Measurements from ENCODE around the gene ACAD8.
"Not testable (repeated sequence)": the region's sequence is repeated elsewhere in the genome, so short reads cannot be mapped to it uniquely, and the experiment has no call there.

ACAD8 gene

DNA sequence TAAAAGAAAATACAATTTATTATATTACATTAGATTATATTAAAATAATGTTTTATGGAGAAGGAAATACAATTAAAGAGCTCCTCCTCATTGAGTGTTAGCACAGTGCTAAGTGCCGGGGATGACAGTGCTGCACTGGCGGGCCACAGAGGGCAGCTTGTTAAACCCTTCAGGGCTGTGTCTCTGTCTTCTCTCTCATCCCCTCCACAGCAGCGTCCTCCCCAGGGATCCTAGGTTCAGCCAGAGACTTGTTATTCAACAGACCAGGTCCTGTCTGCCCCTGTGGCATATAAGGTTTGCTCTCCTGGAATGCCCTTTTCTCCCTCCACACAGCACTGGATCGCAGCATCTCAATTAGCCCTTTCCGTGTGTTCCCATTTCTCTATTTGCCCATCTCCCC is 14.4 kb upstream of the ACAD8 start:
- in situ Hi-C loops (cut with HindIII; ENCODE audit: low sequenced_read_pairs): no loop called here

DNA sequence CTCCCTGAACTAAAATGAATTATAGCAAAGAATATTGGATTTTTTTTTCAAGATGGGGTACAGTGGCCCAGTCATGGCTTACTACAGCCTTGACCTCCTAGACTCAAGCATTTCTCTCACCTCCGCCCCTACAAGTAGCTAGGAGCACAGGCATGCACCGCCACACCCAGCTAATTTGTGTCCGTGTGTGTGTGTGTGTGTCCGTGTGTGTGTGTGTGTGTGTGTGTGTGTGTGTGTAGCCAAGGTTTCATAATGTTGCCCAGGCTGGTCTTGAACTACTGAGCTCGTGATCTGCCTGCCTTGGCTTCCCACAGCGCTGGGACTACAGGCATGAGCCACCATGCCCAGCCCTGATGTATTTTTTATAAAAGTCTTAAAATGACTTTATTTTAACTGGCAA is 12.8 kb upstream of the ACAD8 start:
- in situ Hi-C loops (cut with HindIII; ENCODE audit: low sequenced_read_pairs): no loop called here

DNA sequence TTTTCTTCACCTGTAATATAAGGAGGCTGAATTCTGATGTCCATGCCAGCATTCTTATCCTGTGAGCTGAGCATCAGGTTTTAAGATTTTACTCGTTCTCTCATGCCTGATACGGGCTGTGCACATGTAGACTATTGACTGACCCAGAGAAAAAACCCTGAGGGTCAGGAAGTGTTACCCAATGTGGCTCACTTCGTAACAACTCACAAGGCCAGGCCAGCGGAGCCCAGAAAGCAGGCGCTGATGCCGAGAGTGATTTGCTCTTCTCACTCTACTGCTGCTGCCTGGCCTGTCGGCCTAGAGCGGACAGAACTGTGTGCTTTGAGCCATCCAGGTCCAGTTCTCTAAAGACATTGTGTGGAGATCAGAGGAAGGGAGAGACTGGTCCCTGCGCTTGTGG is 11.0 kb upstream of the ACAD8 start:
- in situ Hi-C loops (cut with HindIII; ENCODE audit: low sequenced_read_pairs): no loop called here

DNA sequence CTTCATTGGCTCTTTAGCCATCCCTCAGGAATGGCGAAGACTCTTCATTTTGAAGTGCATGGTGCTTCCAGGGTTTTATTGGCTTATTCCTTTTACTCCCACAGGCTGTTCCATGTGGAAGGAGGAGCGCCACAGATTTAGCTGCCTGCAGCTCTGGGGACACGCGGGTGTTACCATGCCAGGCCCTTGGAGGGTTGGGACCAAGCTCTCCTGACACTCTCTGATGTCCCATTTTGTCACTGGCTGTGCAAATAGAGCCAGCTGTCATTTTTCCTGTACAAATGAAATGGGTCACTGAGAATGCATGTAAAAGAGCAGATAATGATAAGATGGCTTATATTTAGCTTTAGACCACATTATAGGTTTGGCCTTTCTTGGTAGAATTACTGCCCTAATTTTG is 9.5 kb upstream of the ACAD8 start:
- in situ Hi-C loops (cut with HindIII; ENCODE audit: low sequenced_read_pairs): no loop called here

DNA sequence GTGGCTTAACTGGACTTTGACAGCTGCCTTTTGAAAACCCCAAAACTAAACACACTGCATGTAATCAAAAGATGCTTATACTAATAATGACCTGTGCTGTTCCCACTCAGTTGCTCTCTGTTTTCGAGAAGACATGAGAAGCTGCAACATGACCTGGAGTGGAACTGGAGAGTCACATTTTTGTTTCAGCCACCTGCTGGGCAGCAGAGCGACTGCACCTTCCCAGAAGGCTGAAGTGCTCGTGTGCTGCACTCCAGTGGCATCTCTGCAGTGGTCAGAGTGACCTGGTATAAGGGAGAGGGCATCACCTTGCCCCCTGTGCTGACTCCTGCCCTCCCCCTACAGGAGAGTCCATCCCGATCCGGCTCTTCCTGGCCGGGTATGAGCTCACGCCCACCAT is 8.8 kb upstream of the ACAD8 start:
- in situ Hi-C loops (cut with HindIII; ENCODE audit: low sequenced_read_pairs): no loop called here

DNA sequence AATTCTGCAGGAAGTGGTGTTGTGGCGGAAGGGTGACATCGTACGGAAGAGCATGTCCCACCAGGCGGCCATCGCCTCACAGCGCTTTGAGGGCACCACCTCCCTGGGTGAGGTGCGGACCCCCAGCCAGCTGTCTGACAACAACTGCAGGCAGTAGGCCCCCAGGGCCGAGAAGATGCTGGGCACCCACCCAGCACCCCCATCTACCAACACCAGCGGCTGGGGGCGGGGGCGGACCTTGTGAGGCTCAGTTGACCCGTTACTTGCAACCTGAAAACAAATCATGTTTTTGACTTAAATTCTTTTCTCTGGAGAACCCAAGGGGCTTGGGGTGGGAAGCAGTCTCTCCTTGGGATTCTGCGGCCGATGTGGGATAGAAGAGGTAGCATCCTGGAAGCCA is 7.9 kb upstream of the ACAD8 start:
- in situ Hi-C loops (cut with HindIII; ENCODE audit: low sequenced_read_pairs): no loop called here

DNA sequence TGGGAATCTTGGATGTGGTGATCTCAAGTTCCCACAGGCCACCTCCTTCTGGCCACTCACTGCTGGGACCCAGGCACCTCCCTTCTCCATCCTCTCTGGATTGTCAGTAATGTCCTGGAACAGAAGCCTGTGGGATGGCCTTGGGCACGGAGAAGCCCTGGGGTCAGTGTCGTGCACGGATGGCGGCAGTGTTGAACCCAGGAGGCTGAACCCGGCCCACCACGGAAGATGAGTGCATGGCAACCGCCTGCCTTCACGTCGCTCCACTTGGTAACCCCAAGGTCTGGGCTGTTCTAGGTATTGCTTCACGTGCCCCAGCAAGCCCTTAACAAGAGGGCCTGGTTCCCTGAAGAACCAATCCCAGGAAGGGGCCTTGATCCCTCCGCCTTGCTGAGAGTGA is 7.3 kb upstream of the ACAD8 start:
- in situ Hi-C loops (cut with HindIII; ENCODE audit: low sequenced_read_pairs): no loop called here

DNA sequence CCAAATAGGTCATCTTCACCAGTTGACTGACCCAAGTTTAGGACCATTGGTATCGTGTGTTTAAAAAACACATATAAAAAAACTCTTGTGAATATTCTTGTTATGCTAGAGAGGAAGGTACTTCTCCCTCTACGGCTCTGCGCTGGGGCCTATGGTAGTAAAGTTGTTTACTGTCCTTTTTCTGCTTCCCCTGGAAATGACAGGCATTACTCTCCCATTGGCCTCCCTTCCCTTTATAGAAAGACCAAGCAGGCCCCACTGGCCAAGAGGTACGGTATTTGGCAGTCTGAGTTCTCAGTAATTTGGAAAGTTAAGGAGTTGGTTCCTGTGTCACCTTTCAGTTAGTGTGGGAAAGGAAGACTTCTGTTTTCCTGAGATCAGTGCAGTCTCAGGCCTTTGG is 6.7 kb upstream of the ACAD8 start:
- in situ Hi-C loops (cut with HindIII; ENCODE audit: low sequenced_read_pairs): no loop called here

DNA sequence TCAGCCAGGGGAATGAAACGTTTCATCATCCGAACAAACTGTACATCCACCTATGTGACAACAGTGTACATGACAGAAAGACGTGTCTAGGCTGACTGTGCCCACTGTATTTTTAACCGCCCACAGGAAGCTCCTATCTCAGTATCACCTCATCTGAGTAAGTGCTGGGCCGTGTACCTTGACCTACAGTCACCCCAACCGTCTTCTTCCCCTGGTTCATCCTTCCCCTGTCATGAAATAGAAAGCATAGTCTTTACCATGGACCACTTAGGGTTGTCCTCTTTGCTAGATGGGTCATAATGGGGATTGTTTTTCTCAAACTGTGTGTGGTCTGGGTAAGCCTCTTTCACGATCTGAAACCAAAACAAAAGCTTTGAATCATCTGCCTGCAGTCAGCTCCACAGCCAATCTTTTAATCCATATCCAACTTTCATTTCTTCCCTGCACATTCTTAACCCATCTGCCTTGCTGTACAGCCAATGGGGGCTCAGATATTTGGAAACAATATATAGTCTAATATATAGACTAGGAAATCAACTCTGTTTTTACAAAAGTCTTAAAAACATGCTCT is 4.4 kb upstream of the ACAD8 start:
- in situ Hi-C loops (cut with HindIII; ENCODE audit: low sequenced_read_pairs): no loop called here

DNA sequence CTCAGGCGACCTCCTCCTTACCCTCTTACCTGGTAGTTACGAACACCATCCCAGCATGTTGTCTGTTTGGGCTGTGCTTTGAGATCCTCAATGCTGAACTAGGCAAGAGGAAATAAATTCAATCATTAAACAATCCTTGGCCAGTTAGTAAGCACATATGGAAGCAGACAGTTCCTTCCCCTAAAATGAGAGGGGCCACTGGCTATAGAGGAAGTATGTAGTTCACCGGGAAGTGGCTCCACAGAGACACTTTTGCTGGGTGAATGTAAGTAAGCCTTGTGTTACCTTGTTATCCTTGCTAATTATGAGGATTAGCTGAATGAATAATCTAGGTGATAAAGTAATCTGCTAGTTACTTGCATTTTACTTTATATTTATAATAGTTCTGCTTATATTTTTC is 3.1 kb upstream of the ACAD8 start:
- in situ Hi-C loops (cut with HindIII; ENCODE audit: low sequenced_read_pairs): no loop called here

DNA sequence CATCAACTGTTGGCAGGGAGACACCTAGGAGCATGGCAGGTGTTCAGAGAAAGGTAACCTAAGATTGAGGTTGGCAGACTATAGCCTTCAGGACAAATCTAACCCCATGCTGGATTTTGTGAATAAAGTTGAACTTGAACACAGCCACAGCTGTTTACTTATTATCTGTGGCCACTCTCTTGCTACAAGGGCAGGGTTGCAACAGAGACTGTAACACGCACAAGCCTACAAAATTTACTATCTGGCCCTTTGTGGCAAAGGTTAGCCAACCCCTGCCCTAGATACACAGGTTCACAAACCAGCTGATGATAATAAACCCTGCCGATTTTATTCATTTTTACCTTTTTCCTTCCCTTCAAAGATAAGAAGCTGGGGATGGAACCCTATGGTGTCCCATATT is 2.7 kb upstream of the ACAD8 start:
- in situ Hi-C loops (cut with HindIII; ENCODE audit: low sequenced_read_pairs): no loop called here

DNA sequence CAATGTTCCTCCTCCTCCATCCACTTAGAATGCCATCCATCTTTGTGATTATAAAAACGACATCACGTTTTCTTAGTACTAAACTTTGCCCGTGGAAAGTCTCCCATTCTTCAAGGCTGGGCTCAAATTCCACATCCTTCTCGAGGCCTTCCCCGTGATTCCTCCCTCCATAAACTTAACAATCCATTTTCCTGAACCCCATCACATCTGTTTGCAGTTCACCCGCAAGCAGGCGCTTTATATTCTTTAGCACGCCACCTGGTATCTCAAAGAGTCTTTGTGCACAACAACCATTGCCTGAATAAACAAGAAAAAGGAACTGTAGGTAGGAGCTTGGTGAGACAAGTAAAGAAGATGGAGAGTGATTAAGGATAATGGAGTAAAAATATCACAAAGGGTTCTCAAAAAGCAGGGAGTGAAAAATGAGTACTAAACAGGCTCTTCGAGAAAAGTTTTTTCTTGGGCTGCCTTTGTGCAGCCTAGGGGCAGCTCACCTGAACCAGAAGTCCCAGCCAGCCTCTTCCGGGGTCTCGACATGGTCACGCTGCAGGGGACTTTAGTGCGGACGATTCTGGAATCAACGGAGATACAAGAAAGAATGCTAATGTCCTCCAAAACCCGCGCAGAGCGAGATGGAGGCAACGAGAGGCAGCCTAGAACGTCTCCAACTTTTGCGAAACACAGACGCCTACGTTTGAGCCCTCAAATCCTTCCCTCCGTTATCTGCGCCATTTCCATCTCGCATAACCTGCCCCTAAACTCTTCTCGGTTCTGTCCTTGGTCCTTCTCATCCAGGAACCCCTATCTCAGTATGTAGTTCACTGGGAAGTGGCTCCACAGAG is 801 bp upstream of the ACAD8 start:
- in situ Hi-C loops (cut with HindIII; ENCODE audit: low sequenced_read_pairs): no loop called here

DNA sequence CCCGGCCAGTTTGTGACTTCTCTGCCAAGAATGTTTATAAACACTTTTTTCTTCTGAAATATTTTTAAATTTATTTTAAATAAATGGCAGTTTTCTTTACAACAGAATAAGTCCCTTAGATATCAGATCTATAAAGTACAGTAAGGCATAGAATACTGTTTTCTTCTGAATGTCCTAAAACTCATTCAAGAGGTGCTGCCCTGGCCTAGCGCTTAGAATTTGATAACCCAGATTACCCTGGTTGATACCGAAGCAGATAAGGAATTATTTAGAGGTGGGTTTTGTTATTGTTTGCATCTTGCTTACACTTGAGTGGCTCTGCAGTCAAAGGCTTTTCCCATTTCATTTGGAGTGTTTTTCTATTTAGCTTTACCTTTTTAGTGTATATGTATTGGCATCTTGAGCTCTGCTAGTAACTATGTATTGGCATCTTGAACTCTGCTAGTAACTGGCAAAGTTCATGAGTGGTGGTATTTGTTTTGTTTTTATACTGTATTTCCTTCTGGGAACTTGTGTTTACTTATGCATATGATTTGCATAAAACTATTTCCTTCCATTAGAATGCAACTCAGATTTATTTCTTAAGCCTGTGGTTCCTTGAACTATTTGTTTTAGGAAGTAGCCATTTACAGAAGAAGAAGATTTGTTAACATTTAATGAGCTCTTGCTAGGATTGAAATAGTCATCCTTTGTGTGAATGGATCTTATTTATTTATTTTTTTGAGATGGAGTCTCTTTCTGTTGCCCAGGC is 1.2 kb downstream of the ACAD8 start:
- in situ Hi-C loops (cut with HindIII; ENCODE audit: low sequenced_read_pairs): no loop called here

DNA sequence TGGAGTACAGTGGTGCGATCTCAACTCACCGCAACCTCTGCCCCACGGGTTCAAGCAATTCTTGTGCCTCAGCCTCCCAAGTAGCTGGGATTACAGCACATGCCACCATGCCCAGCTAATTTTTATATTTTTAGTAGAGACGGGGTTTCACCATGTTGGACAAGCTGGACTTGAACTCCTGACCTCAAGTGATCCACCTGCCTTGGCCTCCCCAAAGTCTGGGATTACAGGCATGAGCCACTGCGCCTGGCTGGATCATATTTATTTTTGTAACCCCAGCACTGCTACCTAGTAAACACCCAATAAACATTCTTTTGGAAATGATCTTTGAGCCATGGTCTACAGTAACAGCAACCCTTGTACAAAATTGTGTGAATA is 1.8 kb downstream of the ACAD8 start:
- in situ Hi-C loops (cut with HindIII; ENCODE audit: low sequenced_read_pairs): not testable (repeated sequence)

DNA sequence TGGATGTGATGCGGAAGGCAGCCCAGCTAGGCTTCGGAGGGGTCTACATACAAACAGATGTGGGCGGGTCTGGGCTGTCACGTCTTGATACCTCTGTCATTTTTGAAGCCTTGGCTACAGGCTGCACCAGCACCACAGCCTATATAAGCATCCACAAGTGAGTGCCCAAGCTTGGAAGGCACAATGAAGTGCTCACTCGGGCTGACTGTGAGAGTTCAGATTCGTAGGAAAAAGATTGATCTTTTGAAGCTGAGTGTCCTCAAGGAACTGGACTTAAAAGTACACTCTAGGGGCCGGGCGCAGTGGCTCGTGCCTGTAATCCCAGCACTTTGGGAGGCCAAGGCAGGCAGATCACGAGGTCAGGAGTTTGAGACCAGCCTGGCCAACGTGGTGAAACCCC is 3.7 kb downstream of the ACAD8 start:
- in situ Hi-C loops (cut with HindIII; ENCODE audit: low sequenced_read_pairs): no loop called here

DNA sequence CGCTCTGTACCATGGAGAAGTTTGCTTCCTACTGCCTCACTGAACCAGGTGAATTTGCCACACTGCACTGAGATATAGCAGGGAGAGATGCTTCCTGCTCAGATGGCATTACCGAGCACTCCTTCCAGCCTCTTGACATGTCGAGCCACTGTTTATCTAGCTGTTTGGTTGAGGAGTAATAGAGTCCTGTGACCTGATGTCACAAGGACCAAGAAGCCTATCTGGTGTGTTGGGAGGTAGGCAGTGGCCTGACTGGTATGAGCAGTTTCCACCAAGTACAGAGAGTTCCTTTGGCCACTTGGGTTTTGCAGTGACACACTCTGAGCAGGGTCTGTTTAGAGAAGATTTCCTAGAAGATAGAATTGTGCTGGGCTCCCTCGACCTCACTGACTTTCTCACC is 5.2 kb downstream of the ACAD8 start:
- in situ Hi-C loops (cut with HindIII; ENCODE audit: low sequenced_read_pairs): no loop called here

DNA sequence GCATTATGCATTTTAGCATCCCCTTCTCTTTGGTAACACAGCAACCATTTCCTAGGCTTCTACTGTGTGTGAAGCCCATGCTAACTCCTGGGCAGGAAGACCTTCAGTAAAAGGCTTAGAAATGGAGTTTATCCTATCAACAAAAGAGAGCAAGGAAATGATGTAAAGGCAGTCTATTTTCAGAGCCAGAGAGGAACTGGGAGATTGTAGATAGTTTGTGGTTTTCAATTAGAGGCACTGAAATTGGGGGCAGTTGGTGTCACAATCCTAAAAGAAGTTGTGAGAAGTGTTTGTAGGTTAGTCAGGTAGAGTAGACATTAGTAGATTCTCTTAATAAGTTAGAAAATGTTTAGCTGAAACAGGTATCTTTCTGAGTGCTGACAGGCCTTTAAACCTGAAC is 7.1 kb downstream of the ACAD8 start:
- in situ Hi-C loops (cut with HindIII; ENCODE audit: low sequenced_read_pairs): no loop called here

DNA sequence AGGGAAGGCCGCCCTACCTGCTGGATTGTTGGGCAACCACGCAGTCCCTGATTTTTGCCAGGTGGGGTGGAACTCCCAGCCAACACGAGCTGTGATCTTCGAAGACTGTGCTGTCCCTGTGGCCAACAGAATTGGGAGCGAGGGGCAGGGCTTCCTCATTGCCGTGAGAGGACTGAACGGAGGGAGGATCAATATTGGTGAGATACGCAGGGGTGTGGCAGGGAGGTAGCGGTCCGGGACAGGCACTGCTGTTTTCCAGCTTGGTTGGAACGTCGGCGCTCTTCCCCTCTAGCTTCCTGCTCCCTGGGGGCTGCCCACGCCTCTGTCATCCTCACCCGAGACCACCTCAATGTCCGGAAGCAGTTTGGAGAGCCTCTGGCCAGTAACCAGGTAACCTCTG is 7.6 kb downstream of the ACAD8 start:
- in situ Hi-C loops (cut with HindIII; ENCODE audit: low sequenced_read_pairs): no loop called here

DNA sequence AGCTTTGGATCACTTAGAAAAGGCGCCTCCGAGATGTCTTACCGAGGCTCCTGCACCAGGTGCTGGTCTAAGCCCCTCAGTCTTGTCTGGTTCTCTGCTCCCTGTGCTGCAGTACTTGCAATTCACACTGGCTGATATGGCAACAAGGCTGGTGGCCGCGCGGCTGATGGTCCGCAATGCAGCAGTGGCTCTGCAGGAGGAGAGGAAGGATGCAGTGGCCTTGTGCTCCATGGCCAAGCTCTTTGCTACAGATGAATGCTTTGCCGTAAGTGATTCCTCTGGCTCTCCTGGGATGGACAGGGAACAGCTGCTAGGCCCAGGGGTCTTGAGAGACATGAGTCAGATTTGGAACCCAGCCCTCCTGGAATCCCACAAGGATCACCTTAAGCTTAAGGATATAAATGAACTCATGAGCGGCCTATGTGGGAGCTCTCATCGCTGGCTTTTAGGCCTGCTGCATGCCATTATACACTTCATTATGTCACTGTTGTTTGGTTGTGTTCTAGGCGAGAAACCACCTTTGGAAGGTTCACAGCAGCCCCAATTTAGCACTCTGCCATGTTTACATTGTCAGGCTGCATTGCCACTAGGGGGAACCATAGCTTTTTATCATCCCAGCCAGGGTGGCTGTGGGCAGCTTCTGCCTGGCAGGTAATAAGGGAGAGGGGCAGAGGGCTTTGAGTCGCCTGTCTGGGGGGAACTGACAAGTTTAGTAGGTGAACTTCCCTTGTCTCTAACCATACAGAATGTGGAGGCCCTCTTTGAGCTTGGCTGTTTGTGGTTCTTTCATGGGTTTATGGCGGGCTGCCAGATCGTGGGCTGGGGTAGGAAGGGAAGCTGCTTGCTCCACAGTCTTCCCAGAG is 8.5 kb downstream of the ACAD8 start:
- in situ Hi-C loops (cut with HindIII; ENCODE audit: low sequenced_read_pairs): no loop called here

DNA sequence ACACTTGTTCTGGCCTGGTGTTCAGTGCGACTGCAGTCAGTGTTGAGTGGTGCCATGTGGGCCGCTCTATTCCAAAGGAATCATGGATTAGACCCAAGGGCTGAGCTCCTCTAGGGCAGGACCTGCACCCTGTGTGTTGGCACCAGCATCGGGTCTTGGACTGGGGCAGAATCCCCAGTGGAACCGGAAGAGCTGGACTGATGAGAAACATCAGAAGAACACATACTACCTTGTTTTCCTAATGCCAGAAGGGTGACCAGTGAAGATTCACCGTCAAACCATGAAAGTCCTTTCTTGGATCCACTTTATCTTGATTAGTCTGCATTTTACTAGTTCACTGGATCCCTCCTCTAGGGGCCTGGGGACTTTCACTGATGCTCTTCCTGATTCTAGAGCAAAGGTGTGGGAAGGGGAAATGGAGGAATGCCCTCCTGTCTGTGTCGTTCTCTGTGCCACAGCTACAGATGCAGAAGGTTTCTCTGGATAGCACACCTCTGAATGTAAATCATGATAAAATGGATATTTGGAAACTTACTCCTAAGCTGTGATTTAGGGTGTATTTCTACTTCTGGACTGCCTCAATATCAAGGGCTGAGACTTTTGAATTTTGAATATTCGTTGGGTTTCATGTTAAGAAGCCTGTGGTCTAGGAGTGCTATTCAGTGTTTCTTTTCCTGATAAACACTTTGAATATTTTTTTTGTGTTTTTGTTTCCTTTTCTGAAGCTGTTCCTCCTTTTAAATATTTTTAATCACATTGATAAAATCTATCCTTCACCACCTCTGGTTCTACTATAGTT is 11.8 kb downstream of the ACAD8 start:
- in situ Hi-C loops (cut with HindIII; ENCODE audit: low sequenced_read_pairs): no loop called here
